H1 (cell line): Measurements from ENCODE around the gene UBN2. TPM values are rescaled to one million over a fixed set of nuclear protein-coding genes. Genes with fewer than 3 reads are reported as not detected.

ENCODE experiments used
- CTCF ChIA-PET: fragments of 300-600 bp; sonication (Branson Sonifier 250); formaldehyde crosslinking; loops from one replicate; lab custom pipeline; 2021; ENCODE audit not compliant: partially characterized antibody; lab: Charles Lee
- POLR2A ChIA-PET: fragments of 300-600 bp; sonication (Branson Sonifier 250); formaldehyde crosslinking; loops from one replicate; lab custom pipeline; 2021; ENCODE audit warnings: inconsistent platforms; ENCODE audit not compliant: partially characterized antibody; lab: Charles Lee
- DNase-seq, 2 experiments: peaks; one replicate each; pipeline versions ENCODE4 v3.0.0 to v3.0.0-alpha.2; 2010 to 2022; ENCODE audit warnings: low spot score in 2 of 2, low read depth in 1 of 2, mixed read lengths in 1 of 2
- FAIRE-seq: peaks from 2 replicates; lab custom pipeline; 2011; peaks lifted over from hg19 to GRCh38; lab: Jason Lieb, UNC
- H2AFZ ChIP-seq: 2 replicates; pipeline ENCODE4 v1.8.1; 2012; ENCODE audit warnings: low read length, inconsistent platforms
- H2AK5ac ChIP-seq: 2 replicates; pipeline ENCODE4 v1.6.1; 2013; ENCODE audit warnings: low read depth, low read length
- H2BK120ac ChIP-seq: replicated peaks from 2 replicates; pipeline ENCODE3; 2013; ENCODE audit warnings: low read depth, low read length, inconsistent platforms
- H2BK12ac ChIP-seq: 2 replicates; pipeline ENCODE4 v1.6.1; 2013; ENCODE audit warnings: low read depth, low read length
- H2BK15ac ChIP-seq: 2 replicates; pipeline ENCODE4 v1.6.1; 2013; ENCODE audit warnings: low read length
- H2BK20ac ChIP-seq: 2 replicates; pipeline ENCODE4 v1.6.1; 2013; ENCODE audit warnings: low read length
- H2BK5ac ChIP-seq: 2 replicates; pipeline ENCODE4 v1.6.1; 2013; ENCODE audit warnings: low read depth, low read length
- H3K14ac ChIP-seq: 2 replicates; pipeline ENCODE4 v1.6.1; 2013; ENCODE audit warnings: inconsistent platforms; ENCODE audit not compliant: insufficient read length
- H3K18ac ChIP-seq: 2 replicates; pipeline ENCODE4 v1.6.1; 2013; ENCODE audit warnings: low read length; ENCODE audit errors: extremely low read depth
- H3K23ac ChIP-seq: 2 replicates; pipeline ENCODE4 v1.6.1; 2013; ENCODE audit warnings: inconsistent platforms; ENCODE audit not compliant: insufficient read length
- H3K23me2 ChIP-seq: 2 replicates; pipeline ENCODE4 v1.6.1; 2013; ENCODE audit warnings: low read depth, low read length
- H3K27ac ChIP-seq: 2 replicates; pipeline ENCODE4 v1.6.1; 2011; ENCODE audit warnings: low read depth, low read length, inconsistent platforms
- H3K27me3 ChIP-seq, 4 experiments: replicated peaks in 1 of 4; 1 replicate in 1 of 4; 2 replicates in 3 of 4; pipeline versions ENCODE4 v1.6.1 to v1.8.1; 2011 to 2013; ENCODE audit warnings: low read length in 3 of 4, mild to moderate bottlenecking in 3 of 4, inconsistent platforms in 2 of 4, mixed read lengths in 2 of 4, moderate library complexity in 1 of 4; ENCODE audit not compliant: control insufficient read depth in 3 of 4, insufficient read depth in 3 of 4; ENCODE audit errors: extremely low read depth in 1 of 4
- H3K36me3 ChIP-seq, 4 experiments: 2 replicates each; pipeline versions ENCODE4 v1.6.1 to v1.8.1; 2011 to 2013; ENCODE audit warnings: mild to moderate bottlenecking in 4 of 4, low read length in 3 of 4, moderate library complexity in 2 of 4, control low read depth in 1 of 4, inconsistent platforms in 1 of 4; ENCODE audit not compliant: insufficient read depth in 4 of 4, control insufficient read depth in 2 of 4
- H3K4ac ChIP-seq: replicated peaks from 2 replicates; pipeline ENCODE3; 2013; ENCODE audit warnings: low read length, low read depth, mixed read lengths, inconsistent platforms; ENCODE audit not compliant: insufficient read length
- H3K4me1 ChIP-seq, 4 experiments: replicated peaks in 1 of 4; 1 replicate in 1 of 4; 2 replicates in 3 of 4; pipeline versions ENCODE4 v1.6.1 to v1.8.1; 2011 to 2013; ENCODE audit warnings: low read length in 3 of 4, inconsistent platforms in 2 of 4, mixed read lengths in 1 of 4; ENCODE audit not compliant: insufficient read depth in 4 of 4, control insufficient read depth in 3 of 4
- H3K4me2 ChIP-seq, 2 experiments: 2 replicates each; pipeline versions ENCODE4 v1.6.1 to v1.8.1; 2011 to 2013; ENCODE audit warnings: low read depth in 2 of 2, low read length in 2 of 2, control low read depth in 1 of 2, inconsistent platforms in 1 of 2, mild to moderate bottlenecking in 1 of 2; ENCODE audit not compliant: insufficient read depth in 1 of 2
- H3K4me3 ChIP-seq, 4 experiments: fragments of 200-600, 300-600 bp in 1 of 4; sonication (generic), shearing (Covaris generic), sonication (Bioruptor Twin) in 1 of 4; 2 replicates each; pipeline versions ENCODE4 v1.5.1 to v1.8.1; 2011 to 2016; ENCODE audit warnings: low read length in 4 of 4, low read depth in 3 of 4, control low read depth in 2 of 4, inconsistent platforms in 2 of 4, mild to moderate bottlenecking in 2 of 4, mixed read lengths in 1 of 4, moderate library complexity in 1 of 4; ENCODE audit not compliant: insufficient read depth in 2 of 4; ENCODE audit errors: extremely low read depth in 1 of 4
- H3K56ac ChIP-seq: replicated peaks from 2 replicates; pipeline ENCODE3; 2013; ENCODE audit warnings: low read depth, mild to moderate bottlenecking, mixed read lengths, low read length, inconsistent platforms; ENCODE audit not compliant: insufficient read length
- H3K79me1 ChIP-seq: 2 replicates; pipeline ENCODE4 v1.6.1; 2013; ENCODE audit warnings: low read depth, low read length, control low read depth
- H3K79me2 ChIP-seq, 2 experiments: 2 replicates each; pipeline versions ENCODE4 v1.6.1 to v1.8.1; 2012 to 2013; ENCODE audit warnings: low read length in 2 of 2, mild to moderate bottlenecking in 2 of 2, inconsistent platforms in 1 of 2; ENCODE audit not compliant: insufficient read depth in 2 of 2, control insufficient read depth in 1 of 2
- H3K9ac ChIP-seq, 4 experiments: replicated peaks in 1 of 4; 1 replicate in 1 of 4; 2 replicates in 3 of 4; pipeline versions ENCODE4 v1.6.1 to v1.8.1; 2011 to 2013; ENCODE audit warnings: low read depth in 3 of 4, low read length in 3 of 4, control low read depth in 2 of 4, mild to moderate bottlenecking in 2 of 4, moderate library complexity in 2 of 4, inconsistent platforms in 1 of 4; ENCODE audit errors: extremely low read depth in 1 of 4
- H3K9me3 ChIP-seq, 2 experiments: 2 replicates each; pipeline versions ENCODE4 v1.6.1 to v1.8.1; 2012 to 2013; ENCODE audit warnings: mild to moderate bottlenecking in 2 of 2, moderate library complexity in 2 of 2, control low read depth in 1 of 2, inconsistent platforms in 1 of 2, low read depth in 1 of 2, low read length in 1 of 2, mixed read lengths in 1 of 2; ENCODE audit not compliant: insufficient read depth in 2 of 2
- H4K20me1 ChIP-seq, 2 experiments: replicated peaks in 1 of 2; 2 replicates each; pipeline versions ENCODE3 to v1.8.1; 2011 to 2013; ENCODE audit warnings: inconsistent platforms in 2 of 2, low read length in 2 of 2, mild to moderate bottlenecking in 1 of 2; ENCODE audit not compliant: insufficient read depth in 2 of 2, control insufficient read depth in 1 of 2
- H4K5ac ChIP-seq: 2 replicates; pipeline ENCODE4 v1.6.1; 2013; ENCODE audit warnings: low read length, low read depth, mixed read lengths, inconsistent platforms; ENCODE audit not compliant: insufficient read length
- H4K8ac ChIP-seq: 2 replicates; pipeline ENCODE4 v1.8.0; 2013; ENCODE audit warnings: mild to moderate bottlenecking, moderate library complexity, low read length, inconsistent platforms; ENCODE audit not compliant: insufficient read depth; ENCODE audit errors: extremely low read depth
- H4K91ac ChIP-seq: replicated peaks from 2 replicates; pipeline ENCODE3; 2013; ENCODE audit warnings: low read length, mixed read lengths, inconsistent platforms; ENCODE audit not compliant: insufficient read length
- CBX8 ChIP-seq: fragments of 300-800, 300-1000 bp; sonication (generic); IDR thresholded peaks from 2 replicates; pipeline ENCODE4 v1.7.1; 2016; ENCODE audit warnings: low read depth, low read length, borderline replicate concordance
- CEBPB ChIP-seq: IDR thresholded peaks from 2 replicates; pipeline ENCODE4 v1.6.1; 2012; ENCODE audit warnings: low read depth, low read length
- KDM1A ChIP-seq: fragments of 200-600, 300-600 bp; sonication (generic); IDR thresholded peaks from 2 replicates; pipeline ENCODE4 v1.7.1; 2016; ENCODE audit warnings: mild to moderate bottlenecking, low read length, borderline replicate concordance
- NRF1 ChIP-seq: IDR thresholded peaks from 2 replicates; pipeline ENCODE4 v1.6.1; 2011; ENCODE audit warnings: mild to moderate bottlenecking, low read depth, low read length, improper control_type of control experiment
- POLR2AphosphoS5 ChIP-seq: IDR thresholded peaks from 2 replicates; pipeline ENCODE4 v1.6.1; 2011; ENCODE audit warnings: low read depth, low read length
- POU5F1 ChIP-seq: IDR thresholded peaks from 2 replicates; pipeline ENCODE4 v1.6.1; 2011; ENCODE audit warnings: low read depth, mild to moderate bottlenecking, low read length, moderate library complexity
- RAD21 ChIP-seq, 2 experiments: IDR thresholded peaks in 1 of 2; conservative IDR thresholded peaks in 1 of 2; 2 replicates each; pipeline ENCODE4 v1.6.1; 2011; ENCODE audit warnings: low read depth in 2 of 2, low read length in 2 of 2, improper control_type of control experiment in 1 of 2, inconsistent platforms in 1 of 2, mild to moderate bottlenecking in 1 of 2, moderate library complexity in 1 of 2
- SP4 ChIP-seq: IDR thresholded peaks from 2 replicates; pipeline ENCODE4 v1.6.1; 2012; ENCODE audit warnings: low read length, inconsistent platforms
- TEAD4 ChIP-seq: IDR thresholded peaks from 2 replicates; pipeline ENCODE4 v1.6.1; 2012; ENCODE audit warnings: low read depth, low read length, inconsistent platforms, mixed read lengths
- WGBS, 2 experiments: shearing (Covaris generic) in 1 of 2; methylation state at CpG; one replicate each; pipeline versions ENCODE4 v1.1.6 to v1.1.7; 2013 to 2015; ENCODE audit warnings: low lambda C conversion rate in 2 of 2, mixed read lengths in 2 of 2, inconsistent platforms in 1 of 2, low coverage in 1 of 2, missing lambda C conversion rate in 1 of 2; ENCODE audit not compliant: insufficient replicate concordance in 2 of 2, insufficient coverage in 1 of 2, insufficient read length in 1 of 2; ENCODE audit errors: extremely low coverage in 1 of 2, missing lambda C conversion rate in 1 of 2; 5-methylcytosine and 5-hydroxymethylcytosine counted together
- polyA plus RNA-seq, 7 experiments: library from polyadenylated mRNA; depleted of rRNA in 3 of 7; stranded (reverse) in 5 of 7; unstranded in 2 of 7; fragments of >200 nt in 5 of 7; fragments of 200-250 nt in 2 of 7; gene quantifications; 1 replicate in 5 of 7; 2 replicates in 1 of 7; 4 replicates in 1 of 7; pipeline versions ENCODE4 v1.2.1 to v1.2.3, GENCODE V29; 2011 to 2013; ENCODE audit warnings: missing spikeins in 2 of 7, mixed read lengths in 2 of 7
- total RNA-seq: library from RNA; stranded (reverse); fragmentation: NEBNext Ultra II Directional; extraction: Animal tissue kit (Norgen Biotek cat#: 25700); gene quantifications from 2 replicates; pipeline ENCODE4 v1.2.1, GENCODE V29; 2021
- TF ChIP-seq, protein P1 (sequence below), 3 experiments: IDR thresholded peaks; 1 replicate in 2 of 3; 2 replicates in 1 of 3; pipeline versions ENCODE4 v1.5.1 to v1.6.1; 2011; ENCODE audit warnings: low read length in 3 of 3, mild to moderate bottlenecking in 3 of 3, inconsistent platforms in 2 of 3, low read depth in 1 of 3, moderate library complexity in 1 of 3; ENCODE audit not compliant: insufficient read depth in 1 of 3; ENCODE audit errors: control extremely low read depth in 1 of 3

Gene UBN2
- total and polyA plus RNA-seq, 2 of the 8 experiments (the other 6 are each of a cell fraction or from before 2014, with no cell fraction given): 4.1 to 39.6 TPM

DNA sequence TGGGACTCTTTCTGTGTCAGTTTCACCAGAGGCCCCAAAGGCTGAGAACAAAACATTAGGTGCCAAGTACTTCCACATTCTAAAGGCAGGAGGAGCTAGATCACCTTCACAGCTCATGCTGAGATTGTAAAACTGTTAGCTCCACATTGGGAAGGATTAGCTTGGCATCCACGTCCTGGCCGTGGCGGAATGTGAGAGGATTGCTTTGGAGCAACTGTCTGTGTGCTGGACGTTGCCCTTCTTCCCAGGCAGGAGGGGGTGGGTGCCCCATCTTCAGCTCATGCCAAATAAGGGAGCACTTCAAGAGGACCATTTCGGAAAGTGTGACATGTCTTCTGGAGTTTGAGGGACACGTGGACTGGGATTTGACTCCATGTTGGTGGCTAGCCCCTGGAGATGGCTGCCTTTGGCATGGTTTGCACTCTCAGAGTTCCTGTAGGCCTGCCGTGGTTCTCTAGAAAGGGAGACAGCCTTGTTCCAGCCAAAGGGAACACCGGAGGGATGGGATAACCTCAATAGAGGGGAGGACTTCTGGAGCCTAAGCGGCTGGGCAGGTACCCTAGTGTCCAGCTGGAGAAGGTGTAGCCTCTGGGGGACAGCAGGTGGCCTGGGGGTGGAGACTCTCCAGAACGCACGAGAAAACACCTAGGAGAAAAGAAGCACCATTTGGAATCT lies 90.2 kb downstream of the UBN2 start:
- Histone ChIP-seq H2BK120ac (no peak overlapping the region), H3K23me2 (no peaks in the 10 kb centered on the region), H3K14ac (no peak overlapping the region), H4K5ac (no peak overlapping the region), H2BK12ac (peak overlapping the region; percentile 29; the same call in 1 of the 2 replicates), H3K4ac (no peak overlapping the region), H4K20me1 (no peaks in the 10 kb centered on the region), H3K36me3 (no peaks in the 10 kb centered on the region), H2BK15ac (no peak overlapping the region), H4K91ac (no peak overlapping the region), H3K27ac (no peak overlapping the region), H3K4me2 (no peak overlapping the region), H2AFZ (peak overlapping the region; percentile 55; the same call in 1 of the 2 replicates), H3K23ac (no peak overlapping the region), H3K18ac (no peak overlapping the region), H3K9ac (no peak overlapping the region), H2BK5ac (no peak overlapping the region), H3K79me1 (no peaks in the 10 kb centered on the region), H3K4me1 (peaks cover 0 to 4% (median 0%) of the 10 kb centered on the region in 4 experiments; a peak in 4 of 7 replicates), H3K4me3 (no peak overlapping the region), H3K79me2 (no peaks in the 10 kb centered on the region), H2BK20ac (no peak overlapping the region), H3K9me3 (no peaks in the 10 kb centered on the region; a peak in 1 of 4 replicates), H2AK5ac (no peak overlapping the region), H3K27me3 (no peaks in the 10 kb centered on the region), H3K56ac (no peak overlapping the region), H4K8ac (no peak overlapping the region)
- FAIRE-seq: peak; percentile 52
- peak; percentile 5 to 44 for DNase-seq
- WGBS, 2 experiments: 83% methylated on average over 11 of the region's 11 CpGs; no CpG with 5 or more reads in 1 of the 2 experiments
- ChIA-PET POLR2A (interaction anchor here (1.2 to 2.0 kb wide), 2 partner anchors 11 to 38 kb away, joined by 4 to 5 read pairs; partner anchors contain the start of gene LUC7L2), CTCF (interaction anchor here (0.5 to 4.0 kb wide), 22 partner anchors 8 to 251 kb away, joined by 3 to 54 read pairs (median 3); partner anchors contain the start of genes FMC1 and LUC7L2)
- TF ChIP-seq, protein P1, sequence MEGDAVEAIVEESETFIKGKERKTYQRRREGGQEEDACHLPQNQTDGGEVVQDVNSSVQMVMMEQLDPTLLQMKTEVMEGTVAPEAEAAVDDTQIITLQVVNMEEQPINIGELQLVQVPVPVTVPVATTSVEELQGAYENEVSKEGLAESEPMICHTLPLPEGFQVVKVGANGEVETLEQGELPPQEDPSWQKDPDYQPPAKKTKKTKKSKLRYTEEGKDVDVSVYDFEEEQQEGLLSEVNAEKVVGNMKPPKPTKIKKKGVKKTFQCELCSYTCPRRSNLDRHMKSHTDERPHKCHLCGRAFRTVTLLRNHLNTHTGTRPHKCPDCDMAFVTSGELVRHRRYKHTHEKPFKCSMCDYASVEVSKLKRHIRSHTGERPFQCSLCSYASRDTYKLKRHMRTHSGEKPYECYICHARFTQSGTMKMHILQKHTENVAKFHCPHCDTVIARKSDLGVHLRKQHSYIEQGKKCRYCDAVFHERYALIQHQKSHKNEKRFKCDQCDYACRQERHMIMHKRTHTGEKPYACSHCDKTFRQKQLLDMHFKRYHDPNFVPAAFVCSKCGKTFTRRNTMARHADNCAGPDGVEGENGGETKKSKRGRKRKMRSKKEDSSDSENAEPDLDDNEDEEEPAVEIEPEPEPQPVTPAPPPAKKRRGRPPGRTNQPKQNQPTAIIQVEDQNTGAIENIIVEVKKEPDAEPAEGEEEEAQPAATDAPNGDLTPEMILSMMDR (IDR thresholded peaks at IDR 0.05; ENCODE audit: control extremely low read depth in 1 of 3, insufficient read depth in 1 of 3, low read depth in 1 of 3, low read length in 3 of 3): peak in 2 of 3 experiments; percentile 49 to 74; a peak in 3 of 4 replicates
- TF ChIP-seq RAD21 (IDR thresholded peaks at IDR 0.05 in 1 of 2, conservative IDR thresholded peaks at IDR 0.05 in 1 of 2; ENCODE audit: low read depth in 2 of 2, low read length in 2 of 2) (peak; percentile 57 to 73), POU5F1 (no peak), KDM1A (no peak), CBX8 (no peak), SP4 (no peak), NRF1 (no peak), POLR2AphosphoS5 (no peak), CEBPB (no peak), TEAD4 (peak; percentile 67)
